Measurements from ENCODE around the gene GRIA3.

The GRIA3 gene

GRCh38 chrX:123331859-123332258, 147.8 kb downstream of the GRIA3 start:
- H3K4me3 ChIP-seq (ENCODE audit: low read length) = no peak overlapping the region
- DNase-seq (ENCODE audit: low read depth) = no peak
- TF ChIP-seq CTCF (conservative IDR thresholded peaks at IDR 0.05; ENCODE audit: low read length) = no peak

GRCh38 chrX:123336666-123337065, 152.6 kb downstream of the GRIA3 start:
- DNase-seq (ENCODE audit: low read depth) = no peak
- TF ChIP-seq CTCF (conservative IDR thresholded peaks at IDR 0.05; ENCODE audit: low read length) = no peak
- no peak overlapping the region for H3K4me3 ChIP-seq (ENCODE audit: low read length)

- H3K4me3 ChIP-seq (ENCODE audit: low read length) = no peak overlapping the region
- TF ChIP-seq CTCF (conservative IDR thresholded peaks at IDR 0.05; ENCODE audit: low read length) = no peak
- peak; percentile 20 for DNase-seq (ENCODE audit: low read depth)
These were observed 154.0 kb downstream of the GRIA3 start for GRCh38 chrX:123337886-123338639.

- no peak for TF ChIP-seq CTCF (conservative IDR thresholded peaks at IDR 0.05; ENCODE audit: low read length)
- peak; percentile 80 for DNase-seq (ENCODE audit: low read depth)
- no peak overlapping the region for H3K4me3 ChIP-seq (ENCODE audit: low read length)
These were observed 155.3 kb downstream of the GRIA3 start for GRCh38 chrX:123339221-123339905.

- TF ChIP-seq CTCF (conservative IDR thresholded peaks at IDR 0.05; ENCODE audit: low read length) = no peak
- peak; percentile 37 for DNase-seq (ENCODE audit: low read depth)
These were observed 156.6 kb downstream of the GRIA3 start for GRCh38 chrX:123340696-123341095.

GRCh38 chrX:123348468-123348867, 164.4 kb downstream of the GRIA3 start:
- peak; percentile 58 for DNase-seq (ENCODE audit: low read depth)
- no peak overlapping the region for H3K4me3 ChIP-seq (ENCODE audit: low read length)
- TF ChIP-seq CTCF (conservative IDR thresholded peaks at IDR 0.05; ENCODE audit: low read length) = no peak

More at GRCh38 chrX:123340696-123341095, 156.6 kb downstream of the GRIA3 start:
- H3K4me3 ChIP-seq (ENCODE audit: low read length) = no peak overlapping the region

- no peak for TF ChIP-seq CTCF (conservative IDR thresholded peaks at IDR 0.05; ENCODE audit: low read length)
- DNase-seq (ENCODE audit: low read depth) = no peak
These were observed 166.1 kb downstream of the GRIA3 start for GRCh38 chrX:123350226-123350625.

More at GRCh38 chrX:123350226-123350625, 166.1 kb downstream of the GRIA3 start:
- H3K4me3 ChIP-seq (ENCODE audit: low read length) = no peak overlapping the region

All from AG10803 (cell line).